ENCODE results near the gene PACS1.
"Not testable (repeated sequence)": the region's sequence is repeated elsewhere in the genome, so short reads cannot be mapped to it uniquely, and the experiment has no call there.

Gene PACS1

DNA sequence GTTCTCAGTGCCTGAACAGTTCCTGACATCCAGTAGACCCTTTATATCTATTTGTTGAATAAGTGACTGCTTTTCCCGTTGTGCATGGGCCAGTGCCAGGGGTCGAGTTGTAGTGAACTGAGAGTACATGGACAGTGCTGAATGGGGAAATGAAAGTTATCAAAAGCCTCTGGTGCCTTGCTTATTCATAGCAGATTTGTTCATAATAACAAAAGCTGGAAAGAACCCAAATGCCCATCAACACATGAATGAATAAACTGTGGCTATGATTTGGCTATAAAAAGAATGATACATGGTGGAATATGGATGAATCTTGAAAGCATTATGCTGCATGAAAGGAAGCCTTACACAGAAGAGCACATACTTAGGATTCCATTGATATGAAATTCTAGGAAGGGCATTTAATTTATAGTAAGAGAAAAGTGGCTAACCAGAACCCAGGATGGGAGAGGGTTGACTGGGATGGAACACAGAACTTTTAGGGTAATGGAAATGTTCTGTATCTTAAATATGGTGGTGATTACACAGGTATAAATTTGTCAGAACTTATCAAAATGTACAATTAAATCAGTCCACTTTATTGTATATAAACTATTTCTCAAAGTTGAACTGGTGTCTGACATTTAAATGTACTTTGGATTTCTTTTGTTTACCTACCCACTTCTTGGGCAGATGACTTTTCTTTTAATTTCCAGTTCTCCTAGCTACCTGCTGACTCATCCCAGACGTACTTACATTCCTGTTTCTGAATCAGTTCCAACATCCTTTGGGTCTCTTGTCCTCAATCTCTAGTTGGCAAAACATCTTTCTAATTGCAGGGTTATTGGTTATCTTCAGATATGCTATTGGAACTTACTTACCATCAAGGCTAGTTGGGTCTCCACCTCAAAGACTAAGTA, 42.8 kb downstream of the PACS1 start:
- Histone ChIP-seq H2AFZ (ENCODE audit: low read depth, low read length) (no peak overlapping the region), H3K27ac (ENCODE audit: low read length) (peak overlapping the region; percentile 89), H3K4me3 (ENCODE audit: low read length) (peak overlapping the region; percentile 59), H4K20me1 (ENCODE audit: insufficient read depth, low read length) (no peaks in the 10 kb centered on the region), H3K9ac (ENCODE audit: low read length) (peak overlapping the region; percentile 41), H3K4me2 (ENCODE audit: low read length) (peak overlapping the region; percentile 81), H3K79me2 (ENCODE audit: low read length) (no peaks in the 10 kb centered on the region), H3K36me3 (replicated peaks; ENCODE audit: low read depth, low read length) (no peaks in the 10 kb centered on the region), H3K9me3 (ENCODE audit: insufficient read depth, low read length) (no peaks in the 10 kb centered on the region), H3K27me3 (ENCODE audit: low read depth, low read length) (no peaks in the 10 kb centered on the region), H3K4me1 (ENCODE audit: low read length) (peaks cover 61% of the 10 kb centered on the region)
- no peak for TF ChIP-seq EZH2phosphoT487 (IDR thresholded peaks at IDR 0.05; ENCODE audit: low read depth)
- TF ChIP-seq, protein P1, sequence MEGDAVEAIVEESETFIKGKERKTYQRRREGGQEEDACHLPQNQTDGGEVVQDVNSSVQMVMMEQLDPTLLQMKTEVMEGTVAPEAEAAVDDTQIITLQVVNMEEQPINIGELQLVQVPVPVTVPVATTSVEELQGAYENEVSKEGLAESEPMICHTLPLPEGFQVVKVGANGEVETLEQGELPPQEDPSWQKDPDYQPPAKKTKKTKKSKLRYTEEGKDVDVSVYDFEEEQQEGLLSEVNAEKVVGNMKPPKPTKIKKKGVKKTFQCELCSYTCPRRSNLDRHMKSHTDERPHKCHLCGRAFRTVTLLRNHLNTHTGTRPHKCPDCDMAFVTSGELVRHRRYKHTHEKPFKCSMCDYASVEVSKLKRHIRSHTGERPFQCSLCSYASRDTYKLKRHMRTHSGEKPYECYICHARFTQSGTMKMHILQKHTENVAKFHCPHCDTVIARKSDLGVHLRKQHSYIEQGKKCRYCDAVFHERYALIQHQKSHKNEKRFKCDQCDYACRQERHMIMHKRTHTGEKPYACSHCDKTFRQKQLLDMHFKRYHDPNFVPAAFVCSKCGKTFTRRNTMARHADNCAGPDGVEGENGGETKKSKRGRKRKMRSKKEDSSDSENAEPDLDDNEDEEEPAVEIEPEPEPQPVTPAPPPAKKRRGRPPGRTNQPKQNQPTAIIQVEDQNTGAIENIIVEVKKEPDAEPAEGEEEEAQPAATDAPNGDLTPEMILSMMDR (IDR thresholded peaks at IDR 0.05; ENCODE audit: low read depth, low read length) = no peak

DNA sequence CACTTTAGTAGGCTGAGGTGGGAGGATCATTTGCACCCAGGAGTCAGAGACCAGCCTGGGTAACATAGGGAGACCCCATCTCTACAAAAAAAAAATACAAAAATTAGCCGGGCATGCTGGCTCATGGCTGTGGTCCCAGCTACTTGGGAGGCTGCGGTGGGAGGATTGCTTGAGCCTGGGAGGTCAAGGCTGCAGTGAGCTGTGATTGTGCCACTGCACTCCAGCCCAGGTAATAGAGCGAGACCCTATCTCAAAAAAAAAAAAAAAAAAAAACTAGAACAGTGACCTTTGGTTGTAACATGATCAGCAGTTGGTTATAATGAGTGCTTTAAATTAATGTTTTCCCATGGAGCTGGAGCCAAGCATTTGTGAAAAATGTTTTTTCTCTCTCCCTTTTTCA, 44.9 kb downstream of the PACS1 start:
- not testable (repeated sequence) for H3K79me2 ChIP-seq (ENCODE audit: low read length); H3K36me3 ChIP-seq (replicated peaks; ENCODE audit: low read depth, low read length); H3K9me3 ChIP-seq (ENCODE audit: insufficient read depth, low read length); H3K27me3 ChIP-seq (ENCODE audit: low read depth, low read length); H4K20me1 ChIP-seq (ENCODE audit: insufficient read depth, low read length); H2AFZ ChIP-seq (ENCODE audit: low read depth, low read length)
- Histone ChIP-seq H3K4me1 (ENCODE audit: low read length) (peaks cover 61% of the 10 kb centered on the region), H3K4me2 (ENCODE audit: low read length) (peak overlapping the region; percentile 81), H3K4me3 (ENCODE audit: low read length) (peak overlapping the region; percentile 65), H3K9ac (ENCODE audit: low read length) (peak overlapping the region; percentile 52), H3K27ac (ENCODE audit: low read length) (peak overlapping the region; percentile 89)

DNA sequence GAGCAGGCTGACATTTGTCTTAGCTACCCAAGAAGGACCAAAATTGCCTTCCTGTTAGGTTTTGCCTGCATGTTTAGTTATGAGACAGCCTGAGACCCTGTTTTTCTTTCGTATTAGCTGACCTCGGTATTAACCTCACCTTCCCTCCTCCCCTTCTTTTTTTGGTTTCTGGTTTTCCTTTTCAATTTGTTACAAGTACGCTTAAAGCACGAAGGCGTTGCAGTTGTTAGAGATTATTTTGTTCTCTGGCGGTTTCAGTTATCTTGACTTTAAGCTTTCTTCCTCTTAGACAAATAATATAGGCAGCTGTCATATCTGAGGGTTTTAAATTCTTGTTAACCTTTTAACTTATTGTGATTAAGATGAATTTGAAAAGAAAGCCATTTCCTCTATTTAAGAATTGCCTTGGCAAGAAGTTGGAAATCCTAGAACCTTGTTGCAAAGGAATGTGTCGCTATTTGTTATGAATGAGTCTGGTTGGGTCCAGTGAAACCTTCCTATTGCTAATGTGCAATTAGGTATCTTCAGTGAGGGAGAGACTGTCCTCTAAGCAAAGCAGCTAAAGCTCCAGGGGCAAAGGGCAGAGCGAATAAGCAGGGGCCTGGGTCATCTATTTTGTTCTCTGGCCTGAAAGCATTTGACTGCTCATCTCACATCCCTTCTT, 45.7 kb downstream of the PACS1 start:
- H3K27ac ChIP-seq (ENCODE audit: low read length) = peak overlapping the region; percentile 89
- peaks cover 61% of the 10 kb centered on the region for H3K4me1 ChIP-seq (ENCODE audit: low read length)
- H3K79me2 ChIP-seq (ENCODE audit: low read length) = no peaks in the 10 kb centered on the region
- H3K36me3 ChIP-seq (replicated peaks; ENCODE audit: low read depth, low read length) = no peaks in the 10 kb centered on the region
- no peaks in the 10 kb centered on the region for H3K9me3 ChIP-seq (ENCODE audit: insufficient read depth, low read length)
- peak overlapping the region; percentile 81 for H3K4me2 ChIP-seq (ENCODE audit: low read length)
- peak overlapping the region; percentile 2; the same call in 1 of the 2 replicates for H2AFZ ChIP-seq (ENCODE audit: low read depth, low read length)
- peak overlapping the region; percentile 65 for H3K4me3 ChIP-seq (ENCODE audit: low read length)
- no peaks in the 10 kb centered on the region for H4K20me1 ChIP-seq (ENCODE audit: insufficient read depth, low read length)
- H3K9ac ChIP-seq (ENCODE audit: low read length) = peak overlapping the region; percentile 52
- TF ChIP-seq EZH2phosphoT487 (IDR thresholded peaks at IDR 0.05; ENCODE audit: low read depth) = no peak
- TF ChIP-seq, protein P1 (IDR thresholded peaks at IDR 0.05; ENCODE audit: low read depth, low read length) = no peak
- no peaks in the 10 kb centered on the region for H3K27me3 ChIP-seq (ENCODE audit: low read depth, low read length)

DNA sequence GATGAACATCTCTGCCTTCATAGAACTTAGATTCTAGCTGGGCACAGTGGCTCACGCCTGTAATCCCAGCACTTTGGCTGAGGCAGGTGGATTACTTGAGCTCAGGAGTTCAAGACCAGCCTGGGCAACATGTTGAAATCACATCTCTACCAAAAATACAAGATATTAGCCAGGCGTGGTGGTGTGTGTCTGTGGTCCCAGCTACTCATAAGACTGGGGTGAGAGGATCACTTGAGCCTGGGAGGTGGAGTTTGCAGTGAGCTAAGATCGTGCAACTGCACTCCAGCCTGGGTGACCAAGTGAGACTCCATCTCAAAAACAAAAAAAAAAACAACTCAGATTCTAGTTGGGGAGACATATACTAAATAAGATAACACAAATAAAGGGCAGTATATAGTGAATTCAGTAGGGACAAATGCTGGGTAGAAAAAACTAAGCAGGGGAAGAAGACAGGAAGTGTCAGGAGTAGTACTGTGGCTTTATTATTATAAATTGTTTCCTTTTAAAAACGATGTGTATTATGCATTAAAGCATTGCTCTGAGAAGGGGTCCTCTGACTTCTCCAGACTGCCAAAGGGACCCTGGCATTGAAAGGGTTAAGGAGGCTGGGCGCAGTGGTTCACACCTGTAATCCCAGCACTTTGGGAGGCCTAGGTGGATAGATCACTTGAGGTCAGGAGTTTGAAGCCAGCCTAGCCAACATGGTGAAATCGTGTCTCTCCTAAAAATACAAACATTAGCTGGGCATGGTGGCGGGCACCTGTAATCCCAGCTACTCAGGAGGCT, 46.7 kb downstream of the PACS1 start:
- H2AFZ ChIP-seq (ENCODE audit: low read depth, low read length) = no peak overlapping the region
- no peaks in the 10 kb centered on the region for H3K79me2 ChIP-seq (ENCODE audit: low read length)
- H3K4me2 ChIP-seq (ENCODE audit: low read length) = peak overlapping the region; percentile 81
- H3K9me3 ChIP-seq (ENCODE audit: insufficient read depth, low read length) = no peaks in the 10 kb centered on the region
- TF ChIP-seq, protein P1 (IDR thresholded peaks at IDR 0.05; ENCODE audit: low read depth, low read length) = no peak
- no peak for TF ChIP-seq EZH2phosphoT487 (IDR thresholded peaks at IDR 0.05; ENCODE audit: low read depth)
- H3K4me3 ChIP-seq (ENCODE audit: low read length) = peak overlapping the region; percentile 65
- no peaks in the 10 kb centered on the region for H3K36me3 ChIP-seq (replicated peaks; ENCODE audit: low read depth, low read length)
- peak overlapping the region; percentile 89 for H3K27ac ChIP-seq (ENCODE audit: low read length)
- H4K20me1 ChIP-seq (ENCODE audit: insufficient read depth, low read length) = no peaks in the 10 kb centered on the region
- H3K27me3 ChIP-seq (ENCODE audit: low read depth, low read length) = no peaks in the 10 kb centered on the region
- peaks cover 53% of the 10 kb centered on the region for H3K4me1 ChIP-seq (ENCODE audit: low read length)
- H3K9ac ChIP-seq (ENCODE audit: low read length) = peak overlapping the region; percentile 52
